ENCODE measurements around the gene MYL2. TPM values are rescaled to one million over a fixed set of nuclear protein-coding genes. Genes with fewer than 3 reads are reported as not detected.

The MYL2 gene
- not detected in 2 replicates for total RNA-seq

- no peaks in the 10 kb centered on the region for H3K36me3 ChIP-seq (ENCODE audit: control insufficient read depth, insufficient read depth, low read length)
- no peak within 1 kb of the TSS for H3K4me3 ChIP-seq (ENCODE audit: low read depth, low read length)
- TF ChIP-seq, protein P1, sequence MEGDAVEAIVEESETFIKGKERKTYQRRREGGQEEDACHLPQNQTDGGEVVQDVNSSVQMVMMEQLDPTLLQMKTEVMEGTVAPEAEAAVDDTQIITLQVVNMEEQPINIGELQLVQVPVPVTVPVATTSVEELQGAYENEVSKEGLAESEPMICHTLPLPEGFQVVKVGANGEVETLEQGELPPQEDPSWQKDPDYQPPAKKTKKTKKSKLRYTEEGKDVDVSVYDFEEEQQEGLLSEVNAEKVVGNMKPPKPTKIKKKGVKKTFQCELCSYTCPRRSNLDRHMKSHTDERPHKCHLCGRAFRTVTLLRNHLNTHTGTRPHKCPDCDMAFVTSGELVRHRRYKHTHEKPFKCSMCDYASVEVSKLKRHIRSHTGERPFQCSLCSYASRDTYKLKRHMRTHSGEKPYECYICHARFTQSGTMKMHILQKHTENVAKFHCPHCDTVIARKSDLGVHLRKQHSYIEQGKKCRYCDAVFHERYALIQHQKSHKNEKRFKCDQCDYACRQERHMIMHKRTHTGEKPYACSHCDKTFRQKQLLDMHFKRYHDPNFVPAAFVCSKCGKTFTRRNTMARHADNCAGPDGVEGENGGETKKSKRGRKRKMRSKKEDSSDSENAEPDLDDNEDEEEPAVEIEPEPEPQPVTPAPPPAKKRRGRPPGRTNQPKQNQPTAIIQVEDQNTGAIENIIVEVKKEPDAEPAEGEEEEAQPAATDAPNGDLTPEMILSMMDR (IDR thresholded peaks at IDR 0.05; ENCODE audit: insufficient read depth, low read length, poor library complexity, severe bottlenecking) = no peak
- H3K27me3 ChIP-seq (ENCODE audit: control insufficient read depth, insufficient read depth, low read length) = no peaks in the 10 kb centered on the region
- no peak for DNase-seq (ENCODE audit: low read depth)
Measured at GRCh38 chr12:110920324-110920910, at the start of gene MYL2. Gene MYL2, minus strand, starts transcription at chr12:110920579. Its CDS starts 50 bp downstream, at chr12:110920529.

DNA sequence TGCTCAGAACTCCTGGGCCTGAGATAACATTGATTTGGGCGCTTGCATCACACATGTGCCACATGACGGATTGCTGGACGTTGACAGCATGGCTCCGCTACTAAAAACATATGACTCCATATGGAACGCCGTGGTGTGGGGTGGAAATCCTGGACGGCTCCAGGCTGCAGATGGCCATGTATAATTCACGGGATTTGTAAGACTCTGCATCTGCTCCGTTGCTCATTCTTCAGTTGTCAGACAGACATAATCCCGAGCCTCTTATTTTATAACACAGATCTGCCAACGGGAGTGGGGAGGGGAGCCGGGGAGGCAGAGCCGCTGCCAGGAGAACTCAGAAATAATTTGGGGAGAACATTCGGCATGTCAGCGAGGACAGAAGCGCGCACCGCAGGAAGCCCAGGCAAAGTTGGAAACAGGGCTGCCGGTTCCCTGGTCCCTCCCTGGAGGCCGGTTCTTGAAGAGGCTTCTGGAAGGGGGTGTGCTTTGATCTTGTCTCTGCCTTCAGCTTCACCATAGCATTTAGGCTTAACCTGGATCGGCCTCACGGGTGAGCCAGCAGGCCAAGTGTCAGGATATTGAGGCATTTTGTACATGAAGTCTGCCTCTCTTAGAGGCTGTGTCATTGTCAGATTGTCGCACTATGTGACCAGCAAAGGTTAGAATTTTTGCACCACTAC lies 45.8 kb upstream of the MYL2 start:
- no peaks in the 10 kb centered on the region for H3K27me3 ChIP-seq (ENCODE audit: control insufficient read depth, insufficient read depth, low read length)

DNA sequence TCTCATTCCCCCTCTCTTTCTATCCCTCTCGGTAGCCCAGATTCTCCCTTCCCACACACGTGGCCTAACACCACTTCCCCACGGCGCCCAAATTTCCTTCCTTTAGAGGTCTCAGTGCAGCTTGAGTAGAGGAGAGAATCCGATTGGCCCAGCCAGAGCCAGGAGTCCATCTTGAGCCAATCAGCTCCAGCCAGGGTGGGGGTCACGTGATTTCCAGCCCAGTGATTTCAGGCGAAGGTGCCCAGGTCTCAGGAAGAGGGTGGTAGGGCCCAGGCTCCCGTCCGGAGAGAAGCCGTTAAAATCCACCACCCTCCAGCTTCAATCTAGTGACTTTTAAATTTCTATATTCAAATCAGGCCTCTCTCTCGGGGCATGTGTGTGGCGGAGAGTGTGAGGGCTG lies 45.2 kb upstream of the MYL2 start:
- Histone ChIP-seq H3K27me3 (ENCODE audit: control insufficient read depth, insufficient read depth, low read length) (no peaks in the 10 kb centered on the region), H3K36me3 (ENCODE audit: control insufficient read depth, insufficient read depth, low read length) (no peaks in the 10 kb centered on the region), H3K4me3 (ENCODE audit: low read depth, low read length) (no peak overlapping the region)
- no peak for DNase-seq (ENCODE audit: low read depth)
- TF ChIP-seq, protein P1 (IDR thresholded peaks at IDR 0.05; ENCODE audit: insufficient read depth, low read length, poor library complexity, severe bottlenecking) = no peak

More for the DNA sequence above, 45.8 kb upstream of the MYL2 start:
- H3K4me3 ChIP-seq (ENCODE audit: low read depth, low read length) = no peak overlapping the region
- TF ChIP-seq, protein P1 (IDR thresholded peaks at IDR 0.05; ENCODE audit: insufficient read depth, low read length, poor library complexity, severe bottlenecking) = no peak
- no peaks in the 10 kb centered on the region for H3K36me3 ChIP-seq (ENCODE audit: control insufficient read depth, insufficient read depth, low read length)
- no peak for DNase-seq (ENCODE audit: low read depth)

DNA sequence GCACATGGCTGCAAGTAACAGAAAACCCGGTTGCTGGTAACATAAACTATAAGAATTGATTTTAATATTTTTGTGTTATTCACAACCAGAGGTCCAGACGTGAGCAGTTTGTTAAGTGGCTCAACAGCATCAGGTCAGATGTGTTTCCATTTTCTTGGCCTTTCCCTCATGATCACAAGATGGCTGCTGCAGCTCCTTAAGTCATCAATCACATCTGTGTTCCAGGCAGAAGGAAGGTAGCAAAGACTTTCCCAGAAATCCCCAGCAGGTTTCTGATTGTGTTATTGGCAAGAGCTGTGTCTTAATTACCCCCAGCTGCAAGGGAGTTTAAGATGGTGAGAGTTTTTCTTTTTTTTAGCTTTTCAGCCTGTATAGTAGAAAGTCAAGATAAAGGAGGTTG lies 40.4 kb upstream of the MYL2 start:
- Histone ChIP-seq H3K27me3 (ENCODE audit: control insufficient read depth, insufficient read depth, low read length) (no peaks in the 10 kb centered on the region), H3K36me3 (ENCODE audit: control insufficient read depth, insufficient read depth, low read length) (no peaks in the 10 kb centered on the region), H3K4me3 (ENCODE audit: low read depth, low read length) (no peak overlapping the region)
- no peak for DNase-seq (ENCODE audit: low read depth)
- TF ChIP-seq, protein P1 (IDR thresholded peaks at IDR 0.05; ENCODE audit: insufficient read depth, low read length, poor library complexity, severe bottlenecking) = no peak

GRCh38 chr12:110957652-110958051 lies 37.3 kb upstream of the MYL2 start:
- no peak for DNase-seq (ENCODE audit: low read depth)
- no peaks in the 10 kb centered on the region for H3K27me3 ChIP-seq (ENCODE audit: control insufficient read depth, insufficient read depth, low read length)
- TF ChIP-seq, protein P1 (IDR thresholded peaks at IDR 0.05; ENCODE audit: insufficient read depth, low read length, poor library complexity, severe bottlenecking) = no peak

More at GRCh38 chr12:110957652-110958051, 37.3 kb upstream of the MYL2 start:
- no peak overlapping the region for H3K4me3 ChIP-seq (ENCODE audit: low read depth, low read length)
- no peaks in the 10 kb centered on the region for H3K36me3 ChIP-seq (ENCODE audit: control insufficient read depth, insufficient read depth, low read length)
